GM04503 (cell line): ENCODE results near the gene LRRC37B.
"Not testable (repeated sequence)": the region's sequence is repeated elsewhere in the genome, so short reads cannot be mapped to it uniquely, and the experiment has no call there.

ENCODE experiments used
- DNase-seq: peaks from one replicate; pipeline ENCODE4 v3.0.0-alpha.2; 2012; ENCODE audit warnings: low read depth

Gene LRRC37B

DNA sequence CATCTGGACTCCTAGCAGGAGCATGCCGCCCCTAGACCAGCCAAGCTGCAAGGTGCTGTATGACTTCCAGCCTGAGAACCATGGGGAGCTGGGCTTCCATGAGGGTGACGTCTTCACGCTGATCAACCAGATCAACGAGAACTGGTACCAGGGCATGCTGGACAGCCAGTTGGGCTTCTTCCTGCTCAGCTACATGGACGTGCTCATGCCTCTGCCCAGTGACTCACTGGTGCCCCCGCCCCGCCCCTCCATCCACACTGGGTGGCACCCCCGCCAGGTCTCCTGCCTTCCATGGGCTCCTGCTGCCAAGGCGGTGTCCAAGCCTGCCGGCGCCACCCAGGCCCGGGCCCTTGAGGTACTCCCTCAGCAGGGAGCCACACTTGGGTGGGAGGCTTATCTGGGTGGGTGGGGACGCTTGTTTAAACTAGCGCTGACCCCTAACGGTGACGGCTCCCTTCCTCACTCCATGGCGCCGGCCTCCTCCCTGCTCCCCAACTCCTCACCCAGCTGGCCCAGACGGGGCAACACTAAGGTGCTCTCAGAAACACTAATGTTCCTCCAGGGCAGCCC, 34.2 kb downstream of the LRRC37B start:
- DNase-seq = not testable (repeated sequence)

DNA sequence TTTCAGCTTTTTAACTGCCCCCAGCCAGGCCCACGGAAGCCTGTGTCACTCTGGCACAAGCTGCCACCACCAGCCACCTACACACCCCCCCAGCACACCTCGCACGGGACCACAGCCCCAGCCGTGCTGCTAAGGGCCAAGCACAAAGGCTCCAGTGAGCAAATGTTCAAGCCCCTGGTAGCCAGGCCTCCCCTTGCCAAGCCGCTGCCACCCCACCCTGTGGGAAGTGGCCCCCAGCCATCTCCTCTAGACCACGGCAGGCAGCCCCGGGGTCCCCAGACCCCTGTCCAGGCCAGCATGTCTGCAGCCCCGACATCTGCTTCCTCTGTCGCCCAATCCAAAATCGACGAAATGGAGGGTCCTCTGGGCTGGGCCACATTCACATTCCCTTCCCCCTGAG, 35.1 kb downstream of the LRRC37B start:
- not testable (repeated sequence) for DNase-seq

DNA sequence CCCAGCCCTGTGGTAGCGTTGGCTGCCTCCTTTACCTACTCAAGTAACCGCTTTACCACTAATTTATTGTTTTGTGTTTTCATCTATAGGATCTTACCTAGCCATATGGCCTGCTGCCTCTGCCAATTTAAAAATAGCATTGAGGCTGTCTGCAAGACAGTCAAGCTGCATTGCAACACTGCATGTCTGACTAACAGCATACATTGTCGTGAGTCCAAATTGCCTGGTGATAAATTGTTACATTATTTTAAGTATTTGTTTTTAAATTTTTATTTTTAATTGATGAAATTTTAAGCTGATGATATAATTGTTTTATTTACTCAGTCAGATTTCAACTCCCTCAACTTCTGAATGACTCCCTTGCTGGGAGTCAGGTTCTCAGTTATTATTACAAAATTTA, 38.4 kb downstream of the LRRC37B start:
- DNase-seq = not testable (repeated sequence)

DNA sequence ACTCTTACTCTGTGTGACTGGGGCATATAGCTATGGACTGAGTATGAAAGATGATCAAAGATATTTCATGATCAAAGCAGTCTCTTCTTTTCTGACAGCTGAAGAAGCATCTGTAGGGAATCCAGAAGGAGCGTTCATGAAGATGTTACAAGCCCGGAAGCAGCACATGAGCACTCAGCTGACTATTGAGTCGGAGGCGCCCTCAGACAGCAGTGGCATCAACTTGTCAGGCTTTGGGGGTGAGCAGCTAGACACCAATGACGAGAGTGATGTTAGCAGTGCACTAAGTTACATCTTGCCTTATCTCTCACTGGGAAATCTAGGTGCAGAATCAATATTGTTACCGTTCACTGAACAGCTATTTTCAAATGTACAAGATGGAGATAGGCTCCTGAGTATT, 40.5 kb downstream of the LRRC37B start:
- not testable (repeated sequence) for DNase-seq

DNA sequence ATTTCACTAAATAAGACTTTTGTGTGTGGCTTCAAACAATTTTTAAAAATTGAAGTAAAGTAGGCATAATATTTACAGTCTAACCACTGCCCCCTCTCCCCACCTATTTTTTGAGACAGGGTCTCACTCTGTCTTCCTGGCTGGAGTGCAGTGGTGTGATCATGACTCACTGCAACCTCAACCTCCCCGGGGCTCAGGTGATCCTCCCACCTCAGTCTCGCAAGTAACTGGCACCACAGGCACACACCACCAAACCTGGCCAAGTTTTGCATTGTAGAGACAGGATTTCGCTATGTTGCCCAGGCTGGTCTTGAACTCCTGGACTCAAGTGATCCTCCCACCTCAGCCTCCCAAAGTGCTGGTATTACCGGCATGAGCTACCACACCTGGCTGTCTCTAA, 47.8 kb downstream of the LRRC37B start:
- DNase-seq = not testable (repeated sequence)

DNA sequence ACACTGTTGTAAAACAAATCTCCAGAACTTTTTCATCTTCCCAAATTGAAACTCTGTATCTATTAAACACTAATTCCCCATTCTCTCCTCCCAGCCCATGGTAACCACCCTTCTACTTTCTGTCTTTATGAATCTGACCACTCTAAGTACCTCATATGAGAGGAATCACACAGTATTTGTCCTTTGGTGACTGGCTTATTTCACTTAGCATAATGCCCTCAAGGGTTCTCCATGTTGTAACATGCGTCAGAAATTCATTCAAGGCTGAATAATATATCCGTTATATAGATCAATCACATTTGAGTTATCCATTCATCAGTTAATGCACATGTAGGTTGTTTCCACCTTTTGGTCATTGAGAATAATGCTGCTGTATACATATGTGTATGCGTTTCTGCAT, 48.2 kb downstream of the LRRC37B start:
- not testable (repeated sequence) for DNase-seq

DNA sequence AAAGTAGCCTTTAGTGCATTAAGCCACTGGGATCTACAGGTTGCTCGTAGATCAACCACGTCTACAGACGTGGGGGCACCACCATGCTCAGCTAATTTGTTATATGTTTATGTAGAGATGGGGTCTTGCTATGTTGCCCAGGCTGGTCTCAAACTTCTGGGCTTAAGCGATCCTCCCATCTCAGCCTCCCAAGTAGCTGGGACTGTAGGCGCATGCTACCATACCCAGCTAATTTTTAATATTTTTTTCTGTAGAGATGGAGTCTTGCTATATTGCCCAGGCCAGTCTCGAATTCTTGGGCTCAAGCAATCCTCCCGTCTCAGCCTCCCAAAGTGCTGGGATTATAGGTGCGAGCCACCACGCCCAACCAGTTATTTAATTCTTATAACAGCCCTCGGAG, 49.3 kb downstream of the LRRC37B start:
- not testable (repeated sequence) for DNase-seq

- not testable (repeated sequence) for DNase-seq
Observed at GRCh38 chr17:32057460-32058105, 50.4 kb downstream of the LRRC37B start.

- not testable (repeated sequence) for DNase-seq
Observed at GRCh38 chr17:32060695-32061094, 53.5 kb downstream of the LRRC37B start.

DNA sequence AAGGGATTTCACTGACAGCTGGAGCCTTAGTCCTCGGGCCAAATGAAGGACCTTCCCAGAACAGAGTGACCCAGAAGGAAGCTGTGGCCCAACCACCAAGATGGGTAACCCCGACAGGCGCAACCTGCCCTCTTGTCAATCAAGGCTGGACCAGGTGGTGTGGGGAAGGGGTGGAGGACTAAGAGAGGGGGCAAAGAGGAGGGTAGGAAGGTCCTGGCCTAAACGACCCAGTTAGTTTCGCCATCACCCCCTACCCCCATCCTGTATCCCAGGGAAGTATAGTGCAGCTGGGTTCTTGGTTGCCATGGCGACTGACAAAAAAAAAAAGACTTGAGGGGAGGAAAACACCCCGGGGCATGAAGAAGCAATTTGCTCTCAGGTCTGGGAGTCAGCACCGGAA, 54.7 kb downstream of the LRRC37B start:
- DNase-seq = not testable (repeated sequence)

GRCh38 chr17:32064091-32064490, 56.9 kb downstream of the LRRC37B start:
- DNase-seq = not testable (repeated sequence)

- DNase-seq = not testable (repeated sequence)
Observed at GRCh38 chr17:32066123-32066680, 59.0 kb downstream of the LRRC37B start.

- DNase-seq = not testable (repeated sequence)
Observed at GRCh38 chr17:32066863-32067642, 59.9 kb downstream of the LRRC37B start.

- DNase-seq = not testable (repeated sequence)
Observed at GRCh38 chr17:32069067-32069466, 61.9 kb downstream of the LRRC37B start.

- DNase-seq = not testable (repeated sequence)
Observed at GRCh38 chr17:32071961-32072360, 64.8 kb downstream of the LRRC37B start.

DNA sequence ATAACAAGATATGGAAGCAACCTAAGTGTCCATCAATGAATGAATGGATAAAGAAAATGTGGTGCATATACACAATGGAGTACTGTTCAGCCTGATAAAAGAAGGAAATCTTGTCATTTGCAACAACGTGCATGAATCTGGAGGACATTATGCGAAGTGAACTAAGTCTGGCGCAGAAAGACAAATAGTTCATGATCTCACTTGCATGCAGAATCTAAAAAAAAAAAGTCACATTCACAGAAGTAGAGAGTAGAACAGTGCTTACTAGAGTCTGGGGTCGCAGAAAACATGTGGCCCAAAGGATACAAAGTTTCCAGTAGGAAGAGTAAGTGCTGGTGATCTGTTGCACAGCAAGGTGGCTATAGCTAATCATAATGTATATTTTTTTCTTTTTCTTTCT, 65.9 kb downstream of the LRRC37B start:
- not testable (repeated sequence) for DNase-seq

DNA sequence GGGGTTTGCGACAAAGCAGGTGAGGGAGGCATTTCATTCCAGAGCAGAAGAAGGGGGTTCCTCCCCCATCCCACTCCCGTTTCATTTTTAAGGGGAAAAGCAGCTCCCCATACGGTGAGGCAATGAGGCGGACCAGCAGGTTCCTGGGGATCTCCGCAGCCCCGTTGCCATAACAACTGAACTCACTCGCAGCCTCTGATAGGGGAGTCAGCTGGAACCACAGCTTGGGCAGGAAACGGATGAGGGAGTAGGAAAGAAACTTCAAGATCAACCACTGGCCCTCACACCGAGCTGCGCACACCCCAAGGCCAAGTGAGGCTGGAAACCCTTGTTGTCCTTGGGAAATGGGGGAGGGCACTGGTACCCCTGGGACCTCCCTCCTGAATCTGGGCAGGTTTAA, 72.6 kb downstream of the LRRC37B start:
- DNase-seq = not testable (repeated sequence)

- not testable (repeated sequence) for DNase-seq
Observed at GRCh38 chr17:32083550-32083979, 76.4 kb downstream of the LRRC37B start.

GRCh38 chr17:32084003-32084941, 77.1 kb downstream of the LRRC37B start:
- DNase-seq = not testable (repeated sequence)

GRCh38 chr17:32084942-32085829, 78.0 kb downstream of the LRRC37B start:
- not testable (repeated sequence) for DNase-seq
